ENCODE results near the gene PTPN23.
"Not testable (repeated sequence)": the region's sequence is repeated elsewhere in the genome, so short reads cannot be mapped to it uniquely, and the experiment has no call there.

Gene PTPN23, protein sequence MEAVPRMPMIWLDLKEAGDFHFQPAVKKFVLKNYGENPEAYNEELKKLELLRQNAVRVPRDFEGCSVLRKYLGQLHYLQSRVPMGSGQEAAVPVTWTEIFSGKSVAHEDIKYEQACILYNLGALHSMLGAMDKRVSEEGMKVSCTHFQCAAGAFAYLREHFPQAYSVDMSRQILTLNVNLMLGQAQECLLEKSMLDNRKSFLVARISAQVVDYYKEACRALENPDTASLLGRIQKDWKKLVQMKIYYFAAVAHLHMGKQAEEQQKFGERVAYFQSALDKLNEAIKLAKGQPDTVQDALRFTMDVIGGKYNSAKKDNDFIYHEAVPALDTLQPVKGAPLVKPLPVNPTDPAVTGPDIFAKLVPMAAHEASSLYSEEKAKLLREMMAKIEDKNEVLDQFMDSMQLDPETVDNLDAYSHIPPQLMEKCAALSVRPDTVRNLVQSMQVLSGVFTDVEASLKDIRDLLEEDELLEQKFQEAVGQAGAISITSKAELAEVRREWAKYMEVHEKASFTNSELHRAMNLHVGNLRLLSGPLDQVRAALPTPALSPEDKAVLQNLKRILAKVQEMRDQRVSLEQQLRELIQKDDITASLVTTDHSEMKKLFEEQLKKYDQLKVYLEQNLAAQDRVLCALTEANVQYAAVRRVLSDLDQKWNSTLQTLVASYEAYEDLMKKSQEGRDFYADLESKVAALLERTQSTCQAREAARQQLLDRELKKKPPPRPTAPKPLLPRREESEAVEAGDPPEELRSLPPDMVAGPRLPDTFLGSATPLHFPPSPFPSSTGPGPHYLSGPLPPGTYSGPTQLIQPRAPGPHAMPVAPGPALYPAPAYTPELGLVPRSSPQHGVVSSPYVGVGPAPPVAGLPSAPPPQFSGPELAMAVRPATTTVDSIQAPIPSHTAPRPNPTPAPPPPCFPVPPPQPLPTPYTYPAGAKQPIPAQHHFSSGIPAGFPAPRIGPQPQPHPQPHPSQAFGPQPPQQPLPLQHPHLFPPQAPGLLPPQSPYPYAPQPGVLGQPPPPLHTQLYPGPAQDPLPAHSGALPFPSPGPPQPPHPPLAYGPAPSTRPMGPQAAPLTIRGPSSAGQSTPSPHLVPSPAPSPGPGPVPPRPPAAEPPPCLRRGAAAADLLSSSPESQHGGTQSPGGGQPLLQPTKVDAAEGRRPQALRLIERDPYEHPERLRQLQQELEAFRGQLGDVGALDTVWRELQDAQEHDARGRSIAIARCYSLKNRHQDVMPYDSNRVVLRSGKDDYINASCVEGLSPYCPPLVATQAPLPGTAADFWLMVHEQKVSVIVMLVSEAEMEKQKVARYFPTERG (N-terminal part only)
- total RNA-seq, result 5.4 to 65.0 (median 19.9) reads per million in 17 experiments

DNA sequence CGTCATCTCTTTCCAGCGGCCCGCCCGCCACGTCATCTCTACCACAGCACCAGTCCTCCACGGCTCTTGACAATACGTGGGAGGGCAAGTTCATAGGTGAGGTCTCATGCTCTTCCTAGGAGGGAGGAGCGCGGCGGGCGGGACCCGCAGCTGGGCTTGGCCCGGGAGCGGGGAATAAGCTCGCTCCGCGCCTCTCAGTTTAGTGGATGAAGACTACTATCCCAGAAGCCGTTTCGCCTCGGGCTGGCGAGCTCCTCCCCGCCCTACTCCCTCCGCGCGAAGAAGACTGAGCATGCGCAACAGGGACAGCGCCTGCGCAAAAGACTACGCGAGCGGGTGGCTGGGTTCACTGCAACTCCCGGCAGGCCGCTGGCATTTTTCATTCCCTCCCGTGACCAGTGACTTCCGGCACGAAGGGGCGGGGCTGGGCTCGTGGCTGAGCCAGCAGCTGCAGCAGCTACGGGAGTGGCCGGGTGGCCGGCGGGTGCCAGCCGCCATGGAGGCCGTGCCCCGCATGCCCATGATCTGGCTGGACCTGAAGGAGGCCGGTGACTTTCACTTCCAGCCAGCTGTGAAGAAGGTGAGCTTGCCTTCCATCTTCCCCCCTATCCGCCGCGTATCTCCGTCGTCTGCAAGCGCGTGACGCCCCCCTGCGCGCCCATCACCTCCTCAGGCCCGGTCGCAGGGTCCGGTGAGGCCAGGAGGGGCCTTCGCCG, at the start of gene PTPN23:
Gene PTPN23, plus strand, starts transcription at position 421 of the 716 bp plus-strand sequence. Its CDS starts 76 bp downstream, at position 497.
- peak; percentile 99 to 100 (median 100) for DNase-seq

DNA sequence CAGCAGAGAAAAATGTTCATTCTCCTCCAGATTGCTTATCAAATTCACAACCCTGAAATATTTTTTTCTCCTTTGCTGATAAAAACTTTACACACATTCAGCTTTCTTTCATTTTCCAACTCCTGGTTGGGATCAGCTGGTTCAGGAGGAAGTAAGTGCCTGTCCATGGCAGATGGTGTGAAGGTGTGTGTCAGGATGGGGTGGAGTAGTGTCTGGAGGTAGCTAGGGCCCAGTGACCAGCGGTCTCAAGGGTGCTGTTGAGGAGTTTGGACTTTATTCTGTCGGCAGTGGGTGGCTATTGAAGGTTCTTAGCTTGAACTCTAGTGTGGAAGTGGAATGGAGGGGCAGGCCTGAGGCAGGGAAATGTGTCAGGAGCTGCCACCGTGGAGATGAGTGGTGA, 46.9 kb upstream of the PTPN23 start:
- DNase-seq, result no peak

DNA sequence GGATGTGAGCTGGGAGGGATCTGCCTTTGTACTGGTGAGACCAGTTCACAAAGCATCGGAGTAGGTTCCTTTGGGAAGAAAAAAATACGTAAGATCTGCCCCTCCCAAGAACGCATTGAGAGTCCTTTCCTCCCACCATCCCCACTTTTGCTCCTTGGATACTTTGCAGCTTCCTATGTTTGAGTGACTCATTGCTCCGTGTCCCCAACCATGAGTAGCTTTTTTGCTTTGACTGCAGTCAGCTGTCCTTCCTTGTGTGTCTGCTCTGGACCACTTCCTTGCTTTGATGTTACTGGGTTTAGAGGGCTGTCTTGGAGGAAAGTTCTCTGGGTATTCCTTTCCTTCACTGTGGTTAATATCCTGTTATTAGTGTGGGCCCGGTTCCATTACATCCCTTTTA, 43.2 kb upstream of the PTPN23 start:
- no peak for DNase-seq

GRCh38 chr3:47339951-47340350, 40.9 kb upstream of the PTPN23 start:
- no peak for DNase-seq

- DNase-seq, result no peak
Observed at GRCh38 chr3:47340866-47341265, 40.0 kb upstream of the PTPN23 start.

DNA sequence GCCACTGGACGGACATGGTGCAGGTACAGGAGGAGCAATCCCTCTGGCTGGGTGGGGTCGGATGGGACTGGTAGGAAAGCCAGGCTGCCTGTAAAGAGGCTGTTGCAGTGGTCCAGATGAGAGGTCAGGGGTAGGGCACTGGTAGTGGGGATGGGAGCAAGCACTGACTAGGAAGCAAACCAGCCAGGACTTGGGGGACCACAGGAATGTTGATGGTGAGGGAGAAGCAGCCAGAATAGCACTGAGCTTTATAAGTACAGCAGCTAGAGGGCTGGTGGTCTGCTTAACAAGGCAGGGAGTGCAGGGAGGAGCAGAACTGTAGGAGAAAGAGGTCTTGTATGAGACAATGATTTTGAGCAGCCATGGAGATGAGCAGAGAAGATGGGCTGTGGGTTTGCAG, 38.7 kb upstream of the PTPN23 start:
- DNase-seq, result no peak

DNA sequence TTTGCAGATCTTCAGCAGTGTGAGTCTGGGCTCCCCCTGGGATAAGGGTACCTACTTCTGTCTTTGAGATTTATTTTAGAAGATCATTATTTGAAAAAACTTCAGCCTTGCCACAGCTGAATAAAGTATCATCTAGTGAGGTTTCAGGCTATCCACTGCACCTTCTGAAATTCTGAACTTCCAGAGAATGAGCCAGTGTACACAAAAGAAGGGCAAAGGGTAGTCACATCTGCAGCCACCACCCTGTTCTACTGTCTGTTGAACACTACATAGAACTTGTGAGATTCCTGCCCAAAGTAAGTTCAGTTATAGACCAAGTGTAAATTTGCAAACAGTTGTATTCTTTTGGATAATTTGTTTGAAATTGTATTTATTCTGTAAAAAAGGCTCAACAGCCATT, 38.0 kb upstream of the PTPN23 start:
- no peak for DNase-seq

DNA sequence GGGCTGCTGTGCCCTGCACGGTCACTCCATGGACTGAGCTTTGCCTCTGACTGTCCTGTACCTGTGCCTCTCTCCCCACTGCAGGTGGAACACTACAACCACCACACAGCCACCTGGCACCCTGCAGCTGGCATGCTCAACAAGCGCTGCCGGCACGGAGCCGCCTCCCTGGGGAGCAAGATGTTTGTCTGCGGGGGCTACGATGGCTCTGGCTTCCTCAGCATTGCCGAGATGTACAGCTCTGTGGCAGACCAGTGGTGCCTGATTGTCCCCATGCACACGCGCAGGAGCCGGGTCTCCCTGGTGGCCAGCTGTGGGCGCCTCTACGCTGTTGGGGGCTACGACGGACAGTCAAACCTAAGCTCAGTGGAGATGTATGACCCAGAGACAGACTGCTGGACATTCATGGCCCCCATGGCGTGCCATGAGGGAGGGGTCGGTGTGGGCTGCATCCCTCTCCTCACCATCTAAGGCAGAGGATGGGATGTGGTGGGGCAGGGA, 37.3 kb upstream of the PTPN23 start:
- DNase-seq, result no peak

DNA sequence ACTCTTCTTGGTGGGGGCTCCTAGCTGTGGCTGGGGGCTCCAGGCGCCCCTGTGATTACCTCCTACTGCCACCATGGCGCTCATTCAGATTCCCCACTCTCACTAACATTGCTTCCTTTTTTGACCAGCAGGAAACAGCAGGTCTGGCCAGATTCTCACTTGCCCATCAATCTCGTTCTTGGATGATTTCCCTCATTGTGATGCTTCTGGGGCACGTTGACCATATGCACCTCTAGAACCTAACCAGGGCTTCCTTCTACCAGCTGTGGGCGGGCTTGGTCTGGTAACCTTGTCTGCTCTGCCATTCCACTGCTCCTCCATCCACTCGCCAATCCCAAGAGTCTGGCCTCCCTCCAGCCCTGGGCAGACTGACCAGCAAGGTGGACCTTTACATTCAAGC, 35.9 kb upstream of the PTPN23 start:
- DNase-seq, result no peak

DNA sequence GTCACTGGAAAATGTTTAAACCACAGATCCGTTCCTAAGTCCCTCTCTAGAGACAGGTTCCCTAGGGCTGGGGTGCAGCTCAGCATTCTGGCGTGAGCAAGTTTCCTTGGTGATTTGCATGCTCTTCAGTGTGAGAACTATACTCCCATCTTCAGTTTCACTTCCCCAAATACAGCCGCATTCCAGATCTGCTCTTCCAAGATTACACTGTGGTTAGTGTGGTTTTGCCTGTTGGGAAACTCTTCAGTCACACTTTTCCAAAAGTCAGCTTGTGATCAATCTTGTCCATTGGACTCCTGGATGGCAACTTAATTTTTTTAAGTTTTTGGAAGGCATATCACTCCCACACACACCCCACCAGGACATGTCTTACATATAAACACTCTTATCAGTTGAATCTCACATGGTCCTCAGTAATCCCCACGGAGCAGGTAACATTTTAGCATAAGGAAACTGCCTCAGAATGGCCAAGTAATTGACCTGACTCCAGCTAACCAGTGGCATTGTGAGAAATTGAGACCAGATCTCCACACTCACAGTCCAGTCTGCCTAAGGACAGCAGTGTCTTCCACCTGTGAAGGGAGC, 33.5 kb upstream of the PTPN23 start:
- peak; percentile 82 to 93 (median 88) for DNase-seq

GRCh38 chr3:47348411-47349154, 32.2 kb upstream of the PTPN23 start:
- DNase-seq, result no peak

DNA sequence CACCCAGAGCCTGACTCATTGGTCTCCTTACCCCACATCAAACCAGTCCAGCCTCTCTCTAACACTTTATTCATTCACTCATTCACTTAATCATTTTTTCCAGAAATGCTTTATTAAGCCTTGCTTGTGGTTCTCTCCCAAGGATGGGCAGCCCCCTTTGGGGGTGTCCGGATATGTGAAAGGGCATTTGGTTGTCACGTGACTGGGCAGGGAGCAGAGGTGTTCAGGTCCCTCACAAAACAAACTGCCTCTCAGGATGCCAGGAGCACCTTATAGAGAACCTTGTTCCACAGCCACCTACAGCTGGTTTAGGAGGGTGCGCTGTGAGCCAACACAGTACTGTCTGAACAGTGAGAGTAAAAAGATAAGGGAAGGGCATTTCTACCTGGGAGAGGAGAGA, 25.8 kb upstream of the PTPN23 start:
- DNase-seq, result no peak

GRCh38 chr3:47356201-47356600, 24.6 kb upstream of the PTPN23 start:
- DNase-seq, result no peak

DNA sequence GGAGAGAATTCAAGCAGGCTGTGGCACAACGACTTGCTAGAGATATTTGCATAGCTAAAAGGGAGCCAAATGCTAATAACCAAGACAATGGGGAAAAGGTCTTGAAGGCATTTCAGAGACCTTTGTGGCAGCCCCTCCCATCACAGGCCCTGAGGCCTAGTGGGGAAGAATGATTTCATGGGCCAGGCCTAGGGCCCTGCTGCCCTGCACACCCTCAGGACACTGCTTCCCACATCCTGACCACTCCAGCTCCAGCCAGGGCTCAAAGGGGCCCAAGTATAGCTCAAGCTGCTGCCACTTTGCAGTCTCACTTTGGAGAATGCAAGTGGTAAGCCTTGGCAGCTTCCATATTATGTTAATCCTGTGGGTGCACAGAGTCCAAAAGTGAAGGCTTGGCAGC, 21.5 kb upstream of the PTPN23 start:
- no peak for DNase-seq

DNA sequence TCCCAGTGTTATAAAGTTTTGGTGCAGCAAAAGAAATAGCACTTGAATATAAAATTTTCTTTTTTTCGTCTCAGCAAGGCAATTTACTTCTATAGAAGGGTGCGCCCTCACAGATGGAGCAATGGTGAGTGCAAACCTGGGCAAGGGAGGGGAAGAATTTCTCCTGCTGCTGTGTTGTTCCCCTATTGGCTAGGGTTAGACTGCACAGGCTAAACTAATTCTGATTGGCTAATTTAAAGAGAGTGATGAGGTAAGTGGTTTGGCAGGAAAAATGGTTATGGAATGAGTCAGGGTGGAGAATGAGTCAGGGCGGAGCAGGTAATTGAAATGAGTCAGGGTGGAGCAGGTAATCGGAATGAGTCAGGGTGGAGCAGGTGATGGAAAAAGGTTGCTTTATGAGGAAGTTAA, 20.7 kb upstream of the PTPN23 start:
- DNase-seq, result not testable (repeated sequence)

GRCh38 chr3:47362701-47363100, 18.1 kb upstream of the PTPN23 start:
- peak; percentile 49 to 75 (median 58) for DNase-seq

GRCh38 chr3:47365213-47366153, 15.3 kb upstream of the PTPN23 start:
- peak; percentile 27 to 57 (median 40) for DNase-seq

- no peak for DNase-seq
Observed at GRCh38 chr3:47366833-47367232, 14.0 kb upstream of the PTPN23 start.

DNA sequence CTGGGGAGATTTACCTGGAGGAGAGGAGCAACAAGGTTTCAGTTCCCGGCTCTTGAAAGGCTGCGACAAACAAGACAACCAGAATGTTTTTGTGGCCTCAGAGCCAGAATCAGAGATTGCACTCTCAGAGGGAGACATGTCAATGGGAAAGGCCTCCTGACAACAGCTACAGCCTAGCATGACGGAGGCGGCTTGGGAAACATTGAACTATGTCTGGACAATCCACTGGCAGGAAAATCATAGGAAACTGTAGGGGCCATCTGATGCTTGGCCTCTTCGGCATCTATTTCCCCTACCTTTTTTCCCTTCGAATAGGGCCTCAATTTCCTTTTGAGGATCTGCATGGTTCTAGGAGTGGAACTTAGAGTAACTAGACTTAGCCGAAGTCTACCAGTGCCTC, 13.2 kb upstream of the PTPN23 start:
- no peak for DNase-seq

Measured in suppressor macrophage (primary cell).